OCI-LY1 (cell line): Measurements from ENCODE around the gene ASPM.

Source experiments
- H2AFZ ChIP-seq: fragments of 200-600 bp; sonication (generic), shearing (Covaris generic); 2 replicates; pipeline ENCODE4 v1.6.0; 2014; ENCODE audit warnings: antibody characterized with exemption, mild to moderate bottlenecking, low read length
- H3F3A ChIP-seq: fragments of 200-600 bp; sonication (generic), shearing (Covaris generic); 2 replicates; pipeline ENCODE4 v1.6.0; 2014; ENCODE audit warnings: mild to moderate bottlenecking, antibody characterized with exemption, low read length, moderate library complexity; ENCODE audit not compliant: insufficient read depth
- H3K27ac ChIP-seq: fragments of 200-600 bp; sonication (generic); 2 replicates; pipeline ENCODE4 v1.5.1; 2014; ENCODE audit warnings: low read length, mixed run types, mild to moderate bottlenecking, low read depth; ENCODE audit not compliant: poor library complexity, severe bottlenecking
- H3K27me3 ChIP-seq: fragments of 200-600 bp; sonication (generic); 2 replicates; pipeline ENCODE4 v1.6.0; 2014; ENCODE audit warnings: antibody characterized with exemption, mild to moderate bottlenecking, low read length, moderate library complexity; ENCODE audit not compliant: insufficient read depth
- H3K36me3 ChIP-seq: fragments of 200-600 bp; sonication (generic); 2 replicates; pipeline ENCODE4 v1.6.1; 2014; ENCODE audit warnings: mild to moderate bottlenecking, antibody characterized with exemption, low read length, moderate library complexity, mixed read lengths; ENCODE audit not compliant: insufficient read depth
- H3K4me1 ChIP-seq: fragments of 200-600 bp; sonication (generic); 2 replicates; pipeline ENCODE4 v1.5.1; 2014; ENCODE audit warnings: mild to moderate bottlenecking, low read length, moderate library complexity; ENCODE audit not compliant: insufficient read depth, severe bottlenecking
- H3K4me2 ChIP-seq: fragments of 200-600 bp; sonication (generic), shearing (Covaris generic); 2 replicates; pipeline ENCODE4 v1.6.1; 2014; ENCODE audit warnings: low read length
- H3K4me3 ChIP-seq: fragments of 200-600 bp; sonication (generic); 2 replicates; pipeline ENCODE4 v1.5.1; 2014; ENCODE audit warnings: low read length, low read depth, mild to moderate bottlenecking, mixed read lengths; ENCODE audit not compliant: poor library complexity, severe bottlenecking
- H3K79me2 ChIP-seq: fragments of 200-600 bp; shearing (Covaris generic); 2 replicates; pipeline ENCODE4 v1.6.1; 2016; ENCODE audit warnings: mixed run types, low read length, mixed read lengths; ENCODE audit not compliant: insufficient read depth
- H3K9ac ChIP-seq: fragments of 200-600 bp; sonication (generic), shearing (Covaris generic); 2 replicates; pipeline ENCODE4 v1.6.1; 2014; ENCODE audit warnings: mild to moderate bottlenecking, low read length, mixed read lengths
- H3K9me2 ChIP-seq: fragments of 200-600 bp; sonication (generic), shearing (Covaris generic); 2 replicates; pipeline ENCODE4 v1.6.1; 2014; ENCODE audit warnings: low read depth, mild to moderate bottlenecking, low read length, mixed read lengths
- H3K9me3 ChIP-seq: fragments of 200-600 bp; shearing (Covaris generic); 2 replicates; pipeline ENCODE4 v1.6.1; 2014; ENCODE audit warnings: low read length, mixed read lengths
- H4K20me1 ChIP-seq: fragments of 200-600 bp; sonication (generic), shearing (Covaris generic); 2 replicates; pipeline ENCODE4 v1.6.0; 2016; ENCODE audit warnings: mild to moderate bottlenecking, low read length; ENCODE audit not compliant: insufficient read depth
- EZH2 ChIP-seq: fragments of 200-600 bp; sonication (generic), shearing (Covaris generic); IDR thresholded peaks from 2 replicates; pipeline ENCODE4 v1.8.0; 2017; ENCODE audit warnings: borderline replicate concordance, mixed run types, mild to moderate bottlenecking, antibody characterized with exemption, low read length, moderate library complexity, mixed read lengths
- TF ChIP-seq, protein P1 (sequence below): fragments of 200-600 bp; sonication (generic), shearing (Covaris generic); IDR thresholded peaks from 2 replicates; pipeline ENCODE4 v1.5.1; 2017; ENCODE audit warnings: mild to moderate bottlenecking, antibody characterized with exemption, low read length, moderate library complexity, mixed read lengths

Gene ASPM

DNA sequence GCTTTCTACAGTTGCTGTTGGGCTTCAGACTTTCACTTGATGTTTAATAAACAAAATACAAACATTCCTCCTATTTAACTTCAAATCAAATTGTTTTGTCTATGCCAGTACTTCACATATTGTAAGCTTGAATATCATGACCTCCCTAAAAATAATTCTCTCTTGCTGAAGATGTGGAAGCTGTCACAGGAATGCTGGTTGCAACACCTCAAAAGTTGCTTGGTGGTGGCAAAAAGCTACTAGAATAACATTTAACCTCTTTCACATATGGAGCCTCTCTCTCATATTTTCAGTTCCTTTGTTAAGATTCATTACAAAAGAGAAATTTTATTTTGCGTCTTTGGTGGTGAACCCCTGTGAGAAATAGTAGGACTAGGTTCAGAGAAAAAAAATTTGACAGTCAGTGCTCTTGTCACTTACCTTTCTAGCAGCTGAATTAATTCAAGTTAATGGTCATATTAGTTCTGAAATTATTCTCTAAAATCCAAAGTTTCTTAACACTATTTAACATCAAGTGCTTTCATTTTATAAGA, 53.9 kb downstream of the ASPM start:
- Histone ChIP-seq H3K4me2 (no peak overlapping the region), H3F3A (no peaks in the 10 kb centered on the region), H4K20me1 (no peaks in the 10 kb centered on the region), H3K4me3 (no peak overlapping the region), H3K27ac (no peak overlapping the region), H3K9me3 (no peaks in the 10 kb centered on the region), H3K36me3 (peaks cover 73% of the 10 kb centered on the region), H3K9ac (no peak overlapping the region), H3K4me1 (no peaks in the 10 kb centered on the region), H2AFZ (no peak overlapping the region), H3K9me2 (no peaks in the 10 kb centered on the region), H3K79me2 (no peaks in the 10 kb centered on the region), H3K27me3 (no peaks in the 10 kb centered on the region)
- TF ChIP-seq, protein P1, sequence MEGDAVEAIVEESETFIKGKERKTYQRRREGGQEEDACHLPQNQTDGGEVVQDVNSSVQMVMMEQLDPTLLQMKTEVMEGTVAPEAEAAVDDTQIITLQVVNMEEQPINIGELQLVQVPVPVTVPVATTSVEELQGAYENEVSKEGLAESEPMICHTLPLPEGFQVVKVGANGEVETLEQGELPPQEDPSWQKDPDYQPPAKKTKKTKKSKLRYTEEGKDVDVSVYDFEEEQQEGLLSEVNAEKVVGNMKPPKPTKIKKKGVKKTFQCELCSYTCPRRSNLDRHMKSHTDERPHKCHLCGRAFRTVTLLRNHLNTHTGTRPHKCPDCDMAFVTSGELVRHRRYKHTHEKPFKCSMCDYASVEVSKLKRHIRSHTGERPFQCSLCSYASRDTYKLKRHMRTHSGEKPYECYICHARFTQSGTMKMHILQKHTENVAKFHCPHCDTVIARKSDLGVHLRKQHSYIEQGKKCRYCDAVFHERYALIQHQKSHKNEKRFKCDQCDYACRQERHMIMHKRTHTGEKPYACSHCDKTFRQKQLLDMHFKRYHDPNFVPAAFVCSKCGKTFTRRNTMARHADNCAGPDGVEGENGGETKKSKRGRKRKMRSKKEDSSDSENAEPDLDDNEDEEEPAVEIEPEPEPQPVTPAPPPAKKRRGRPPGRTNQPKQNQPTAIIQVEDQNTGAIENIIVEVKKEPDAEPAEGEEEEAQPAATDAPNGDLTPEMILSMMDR, result no peak
- no peak for TF ChIP-seq EZH2

DNA sequence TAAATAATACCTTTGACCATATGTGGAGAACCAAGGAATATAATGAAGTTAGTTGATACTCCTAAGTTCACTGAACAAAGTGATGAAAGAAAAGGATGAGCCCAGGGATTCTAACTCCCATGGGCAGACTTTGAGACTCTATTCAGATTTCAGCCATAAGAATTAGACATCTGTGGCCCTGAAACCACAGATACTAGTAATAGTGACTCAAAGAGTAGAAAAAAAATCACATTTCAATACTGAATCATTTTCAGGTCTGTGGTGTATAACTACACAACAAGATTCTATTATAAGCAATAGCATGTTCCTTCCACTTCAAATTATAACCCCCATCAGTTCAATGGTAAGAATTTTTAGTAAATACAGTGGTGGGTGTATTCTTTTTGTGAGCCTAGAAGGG, 63.0 kb downstream of the ASPM start:
- Histone ChIP-seq H4K20me1 (no peaks in the 10 kb centered on the region), H3K27me3 (no peaks in the 10 kb centered on the region), H3K9me2 (no peaks in the 10 kb centered on the region), H3K9ac (no peak overlapping the region), H2AFZ (no peak overlapping the region), H3K27ac (no peak overlapping the region), H3K36me3 (peaks cover 69% of the 10 kb centered on the region), H3F3A (no peaks in the 10 kb centered on the region), H3K4me3 (no peak overlapping the region), H3K4me2 (no peak overlapping the region), H3K4me1 (no peaks in the 10 kb centered on the region), H3K79me2 (no peaks in the 10 kb centered on the region), H3K9me3 (peaks cover 8% of the 10 kb centered on the region; the same call in 1 of the 2 replicates)
- no peak for TF ChIP-seq EZH2
- TF ChIP-seq, protein P1, result no peak

DNA sequence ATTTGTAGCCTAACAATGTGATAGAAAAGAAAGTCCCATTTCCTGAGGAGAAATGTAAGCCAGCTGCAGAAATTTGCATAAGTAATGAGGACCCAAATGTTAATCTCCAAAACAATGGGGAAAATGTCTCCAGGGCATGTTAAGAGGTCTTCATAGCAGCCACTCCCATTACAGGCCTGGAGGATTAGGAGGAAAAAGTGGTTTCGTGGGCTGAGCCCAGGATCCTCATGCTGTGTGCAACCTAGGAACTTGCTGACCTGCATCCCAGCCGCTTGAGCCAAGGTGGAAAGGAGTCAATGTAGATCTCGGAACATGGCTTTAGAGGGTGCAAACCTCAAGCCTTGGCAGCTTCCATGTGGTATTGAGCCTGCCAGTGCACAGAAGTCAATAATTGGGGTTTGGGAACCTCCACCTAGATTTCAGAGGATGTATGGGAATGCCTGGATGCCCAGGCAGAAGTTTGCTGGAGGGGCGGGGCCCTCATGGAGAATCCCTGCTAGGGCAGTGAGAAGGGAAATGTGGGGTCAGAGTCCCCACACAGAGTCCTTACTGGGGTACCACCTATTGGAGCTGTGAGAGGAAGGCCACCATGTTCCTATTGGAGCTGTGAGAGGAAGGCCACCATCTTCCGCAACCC, 65.2 kb downstream of the ASPM start:
- H4K20me1 ChIP-seq, result no peaks in the 10 kb centered on the region
- H3K9me3 ChIP-seq, result peaks cover 8% of the 10 kb centered on the region; the same call in 1 of the 2 replicates
- no peaks in the 10 kb centered on the region for H3K4me1 ChIP-seq
- no peaks in the 10 kb centered on the region for H3F3A ChIP-seq
- no peaks in the 10 kb centered on the region for H3K79me2 ChIP-seq
- no peak overlapping the region for H3K4me2 ChIP-seq
- H2AFZ ChIP-seq, result no peak overlapping the region
- H3K9ac ChIP-seq, result no peak overlapping the region
- H3K4me3 ChIP-seq, result no peak overlapping the region
- H3K27me3 ChIP-seq, result no peaks in the 10 kb centered on the region
- no peak overlapping the region for H3K27ac ChIP-seq
- no peaks in the 10 kb centered on the region for H3K9me2 ChIP-seq
- H3K36me3 ChIP-seq, result peaks cover 46% of the 10 kb centered on the region
- TF ChIP-seq EZH2, result no peak
- TF ChIP-seq, protein P1, result no peak
